Smooth muscle cell of the pulmonary artery (primary cell): ENCODE results near the gene FOXC2. TPM values are rescaled to one million over a fixed set of nuclear protein-coding genes. Genes with fewer than 3 reads are reported as not detected.

ENCODE experiments used
- total RNA-seq: library from RNA; depleted of rRNA; stranded (reverse); fragments of >200 nt; gene quantifications from 2 replicates; pipeline ENCODE4 v1.2.3, GENCODE V29; 2014

FOXC2 gene
- total RNA-seq, result 5.0 and 6.4 TPM in 2 replicates

GRCh38 chr16:86566601-86566965 is at the start of gene FOXC2:
Gene FOXC2 (plus strand): TSS chr16:86566829. CDS start chr16:86567336, 507 bp downstream.

GRCh38 chr16:86554917-86555703 is 11.5 kb upstream of the FOXC2 start, which contains the start of gene MTHFSD:
Gene MTHFSD (minus strand): TSS chr16:86555235. CDS start chr16:86555184, 51 bp downstream.

GRCh38 chr16:86578061-86578599 is 11.5 kb downstream of the FOXC2 start, which contains the start of gene FOXL1:
Gene FOXL1 (plus strand): TSS chr16:86578549. CDS start chr16:86578724, 175 bp downstream.

Other genes with a start within 250 kb of the FOXC2 start
- gene FOXF1, start 56.3 kb upstream of the FOXC2 start, total RNA-seq, result 0.46 and 6.1 TPM in 2 replicates
- gene MTHFSD, start 11.6 kb upstream of the FOXC2 start, total RNA-seq, result 19.0 TPM in 2 replicates
- 16.4 and 17.4 TPM in 2 replicates for gene FOXL1, start 11.7 kb downstream of the FOXC2 start, total RNA-seq